ENCODE measurements around the gene PZP.

Gene PZP

GRCh38 chr12:9101018-9101687 lies 107.0 kb downstream of the PZP start:
- DNase-seq, result no peak

DNA sequence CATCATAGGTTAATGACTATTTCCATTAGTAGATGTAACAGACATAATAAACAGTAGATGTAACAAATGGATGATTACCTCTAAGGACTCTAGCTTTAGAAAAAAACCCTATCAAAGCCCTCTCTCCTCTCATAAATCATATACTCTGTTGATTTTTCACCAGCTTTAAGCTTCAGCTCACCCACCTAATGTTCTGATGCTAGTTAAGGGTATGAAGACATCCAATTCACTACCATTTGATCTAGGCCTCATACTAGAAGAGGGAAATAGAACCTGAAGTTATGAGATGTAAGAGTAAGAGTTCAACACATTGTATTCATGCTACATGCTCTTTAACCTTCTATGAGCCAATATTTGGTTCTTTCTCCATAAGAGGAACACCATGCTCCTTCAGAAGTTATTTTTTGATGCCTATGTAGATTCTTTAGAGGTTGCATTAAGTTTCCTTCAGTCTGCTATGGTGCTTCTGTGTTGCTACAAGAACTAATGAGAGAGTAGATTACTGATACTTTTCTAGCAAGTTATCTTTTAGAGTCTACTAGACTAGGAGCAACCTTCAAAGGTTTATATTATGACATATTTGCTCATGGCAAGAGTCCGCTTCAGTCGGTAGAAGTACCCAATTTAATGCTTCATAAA lies 108.5 kb downstream of the PZP start:
- DNase-seq, result no peak
